GM23248 (cell line): ENCODE data around the gene JSRP1.

Source experiments
- EZH2 ChIP-seq: fragments of 200-600 bp; sonication (generic); IDR thresholded peaks from 2 replicates; pipeline ENCODE4 v1.6.1; 2018; ENCODE audit warnings: antibody characterized with exemption, mild to moderate bottlenecking; ENCODE audit not compliant: insufficient read depth, poor library complexity, severe bottlenecking
- EZH2phosphoT487 ChIP-seq: fragments of 200-600 bp; sonication (generic); IDR thresholded peaks from 2 replicates; pipeline ENCODE4 v1.6.1; 2018; ENCODE audit warnings: antibody characterized with exemption, moderate library complexity, mild to moderate bottlenecking, low read depth; ENCODE audit not compliant: insufficient read depth

- TF ChIP-seq EZH2phosphoT487 (no peak), EZH2 (no peak)
These were observed 17.0 kb downstream of the JSRP1 start for GRCh38 chr19:2239173-2239572.
